Measurements from ENCODE around the gene EML4.
"Not testable (repeated sequence)": the region's sequence is repeated elsewhere in the genome, so short reads cannot be mapped to it uniquely, and the experiment has no call there.

Gene EML4

GRCh38 chr2:42338567-42339190 is 169.5 kb downstream of the EML4 start:
- no peak for DNase-seq

GRCh38 chr2:42339191-42339912 is 170.2 kb downstream of the EML4 start:
- no peak for DNase-seq

- DNase-seq: no peak
Measured at GRCh38 chr2:42340045-42340937, 171.1 kb downstream of the EML4 start.

- DNase-seq: no peak
Measured at GRCh38 chr2:42340938-42341636, 171.9 kb downstream of the EML4 start.

GRCh38 chr2:42342061-42342794 is 173.1 kb downstream of the EML4 start:
- no peak for DNase-seq

GRCh38 chr2:42342795-42343241 is 173.7 kb downstream of the EML4 start:
- no peak for DNase-seq

- no peak for DNase-seq
Measured at GRCh38 chr2:42345986-42346385, 176.8 kb downstream of the EML4 start.

GRCh38 chr2:42346856-42347255 is 177.7 kb downstream of the EML4 start:
- DNase-seq: not testable (repeated sequence)

- not testable (repeated sequence) for DNase-seq
Measured at GRCh38 chr2:42347518-42347917, 178.4 kb downstream of the EML4 start.

GRCh38 chr2:42348113-42348805 is 179.1 kb downstream of the EML4 start:
- no peak for DNase-seq

- no peak for DNase-seq
Measured at GRCh38 chr2:42350434-42351063, 181.4 kb downstream of the EML4 start.

GRCh38 chr2:42351864-42352263 is 182.7 kb downstream of the EML4 start:
- DNase-seq: no peak

- DNase-seq: no peak
Measured at GRCh38 chr2:42353792-42354429, 184.8 kb downstream of the EML4 start.

- DNase-seq: no peak
Measured at GRCh38 chr2:42359304-42359964, 190.3 kb downstream of the EML4 start.

- DNase-seq: peak in 2 of 6 experiments; percentile 8 to 32
Measured at GRCh38 chr2:42359965-42360483, 190.9 kb downstream of the EML4 start.

- peak in 1 of 6 experiments; percentile 21 for DNase-seq
Measured at GRCh38 chr2:42360493-42360889, 191.3 kb downstream of the EML4 start.

- peak; percentile 95 to 100 (median 98) for DNase-seq
Measured at GRCh38 chr2:42360890-42361727, 192.0 kb downstream of the EML4 start, which contains the start of gene COX7A2L. COX7A2L (minus strand) TSS chr2:42361217; CDS start chr2:42361161, 56 bp downstream.

- no peak for DNase-seq
Measured at GRCh38 chr2:42361728-42362283, 192.7 kb downstream of the EML4 start.
